Measurements from ENCODE around the gene LAMC2.

DNA sequence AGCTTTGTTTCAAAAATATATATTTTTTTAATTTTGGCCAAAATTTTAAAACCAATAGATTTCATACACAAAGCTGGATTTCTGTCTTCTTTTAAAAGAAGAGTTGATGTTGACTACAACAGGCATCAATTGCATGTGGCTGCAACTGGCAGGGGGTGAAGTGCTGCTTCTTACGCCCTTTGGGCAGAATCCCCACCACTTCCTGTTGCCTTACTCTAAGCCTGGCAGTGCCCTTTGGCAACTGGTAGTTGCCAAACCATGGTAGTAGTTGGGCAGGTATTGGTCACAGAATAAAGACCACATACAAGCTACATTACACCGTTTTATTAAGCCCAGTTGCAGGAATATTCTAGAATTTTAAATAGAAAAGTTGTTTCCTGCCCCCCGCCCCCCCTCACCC lies 17.0 kb downstream of the LAMC2 start:
- TF ChIP-seq, protein P1, sequence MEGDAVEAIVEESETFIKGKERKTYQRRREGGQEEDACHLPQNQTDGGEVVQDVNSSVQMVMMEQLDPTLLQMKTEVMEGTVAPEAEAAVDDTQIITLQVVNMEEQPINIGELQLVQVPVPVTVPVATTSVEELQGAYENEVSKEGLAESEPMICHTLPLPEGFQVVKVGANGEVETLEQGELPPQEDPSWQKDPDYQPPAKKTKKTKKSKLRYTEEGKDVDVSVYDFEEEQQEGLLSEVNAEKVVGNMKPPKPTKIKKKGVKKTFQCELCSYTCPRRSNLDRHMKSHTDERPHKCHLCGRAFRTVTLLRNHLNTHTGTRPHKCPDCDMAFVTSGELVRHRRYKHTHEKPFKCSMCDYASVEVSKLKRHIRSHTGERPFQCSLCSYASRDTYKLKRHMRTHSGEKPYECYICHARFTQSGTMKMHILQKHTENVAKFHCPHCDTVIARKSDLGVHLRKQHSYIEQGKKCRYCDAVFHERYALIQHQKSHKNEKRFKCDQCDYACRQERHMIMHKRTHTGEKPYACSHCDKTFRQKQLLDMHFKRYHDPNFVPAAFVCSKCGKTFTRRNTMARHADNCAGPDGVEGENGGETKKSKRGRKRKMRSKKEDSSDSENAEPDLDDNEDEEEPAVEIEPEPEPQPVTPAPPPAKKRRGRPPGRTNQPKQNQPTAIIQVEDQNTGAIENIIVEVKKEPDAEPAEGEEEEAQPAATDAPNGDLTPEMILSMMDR (optimal IDR thresholded peaks at IDR 0.05 in 1 of 3, IDR thresholded peaks at IDR 0.05 in 1 of 3, conservative IDR thresholded peaks at IDR 0.05 in 1 of 3; ENCODE audit: extremely low read depth in 1 of 3, insufficient read depth in 2 of 3, low read length in 3 of 3) = no peak
- TF ChIP-seq EZH2 (IDR thresholded peaks at IDR 0.05; ENCODE audit: low read length) = no peak
